Posterior cingulate gyrus (tissue), 11 donors: ENCODE results near the gene PI16.
A peak's percentile ranks its signal among the peaks of the same experiment; 100 is the strongest.
"Not testable (repeated sequence)": the region's sequence is repeated elsewhere in the genome, so short reads cannot be mapped to it uniquely, and the experiment has no call there.

ENCODE experiments used
- DNase-seq, 10 donors: peaks; one replicate each; pipeline versions ENCODE4 v3.0.0 to v3.0.0-alpha.2; 2020 to 2021; ENCODE audit warnings: mixed read lengths in 3 of 10
- intact Hi-C: fragments of 100-400 bp; cut with DNase I; formaldehyde crosslinking; loops from one replicate; pipeline ENCODE4 v1.15.1; 2023

Gene PI16

DNA sequence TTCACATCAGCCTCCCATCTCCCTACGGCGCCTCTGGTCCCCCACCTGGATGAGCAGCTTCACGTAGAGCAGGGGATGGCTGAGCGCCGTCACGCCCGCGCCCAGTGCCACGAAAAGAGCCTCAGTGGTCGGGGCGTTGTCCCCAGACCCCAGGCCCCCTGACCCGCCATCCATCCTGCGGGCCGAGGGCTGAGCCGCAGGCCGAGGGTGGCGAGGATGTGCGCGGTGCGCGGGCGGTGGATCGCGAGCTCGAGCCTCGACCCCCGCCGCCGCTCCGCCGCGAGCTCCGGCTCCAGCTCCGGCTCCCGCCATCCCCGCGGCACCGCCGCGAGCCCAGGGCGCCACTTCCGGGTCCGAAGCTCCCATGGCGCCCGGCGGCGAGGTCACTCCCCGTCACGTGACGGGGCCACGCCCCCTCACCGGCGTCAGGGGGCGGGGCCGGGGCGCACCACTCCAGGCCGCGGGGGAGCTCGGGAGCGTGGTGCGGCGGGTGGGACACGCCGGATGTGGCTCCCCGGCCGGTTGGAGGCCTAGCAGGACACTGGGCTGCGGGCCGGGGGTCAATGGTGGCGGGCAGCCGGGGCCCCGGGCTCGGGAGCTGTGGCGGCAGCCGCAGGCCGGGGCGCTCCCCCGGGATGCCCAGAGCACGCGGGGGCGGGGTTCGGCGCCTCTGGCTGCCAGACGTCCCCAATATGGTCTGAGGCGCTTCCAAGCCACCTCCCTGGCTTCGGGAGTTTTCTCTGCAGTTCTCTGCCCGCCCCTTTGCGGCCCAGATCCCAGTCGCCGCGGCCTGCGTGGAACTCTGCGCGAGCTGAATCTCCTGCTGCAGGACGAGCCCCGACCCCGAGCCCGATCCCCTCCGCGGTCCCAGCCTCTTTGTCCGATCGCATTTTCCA lies 31.5 kb downstream of the PI16 start, which contains the start of gene MTCH1:
Gene MTCH1, minus strand, starts transcription at position 389 of the 896 bp plus-strand sequence. Its CDS starts 23 bp downstream, at position 366.
- DNase-seq: peak; percentile 84 to 99 (median 89)
- intact Hi-C loops: loop anchor here (1.0 to 10.0 kb wide), 2 partner anchors 186 to 221 kb away; no protein-coding TSS in a partner anchor

DNA sequence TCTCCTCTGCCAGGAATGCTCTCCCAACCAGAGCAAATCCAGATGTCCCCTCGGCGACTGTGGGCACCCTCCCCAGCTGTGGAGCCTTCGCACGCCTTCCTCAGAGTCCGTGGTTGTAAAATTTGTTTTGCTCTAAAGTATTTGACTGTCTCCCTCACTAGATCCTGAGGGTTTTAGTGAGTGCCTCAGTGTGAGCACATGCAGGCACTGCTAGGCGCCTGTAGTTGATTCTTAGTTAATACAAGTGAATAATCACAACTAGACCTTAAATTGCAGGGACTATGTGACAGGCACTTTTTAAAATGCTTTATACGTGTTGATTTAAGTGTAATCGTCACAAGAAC lies 32.1 kb downstream of the PI16 start:
- DNase-seq: no peak
- intact Hi-C loops: loop anchor here (1.0 to 10.0 kb wide), 2 partner anchors 186 to 222 kb away; no protein-coding TSS in a partner anchor

DNA sequence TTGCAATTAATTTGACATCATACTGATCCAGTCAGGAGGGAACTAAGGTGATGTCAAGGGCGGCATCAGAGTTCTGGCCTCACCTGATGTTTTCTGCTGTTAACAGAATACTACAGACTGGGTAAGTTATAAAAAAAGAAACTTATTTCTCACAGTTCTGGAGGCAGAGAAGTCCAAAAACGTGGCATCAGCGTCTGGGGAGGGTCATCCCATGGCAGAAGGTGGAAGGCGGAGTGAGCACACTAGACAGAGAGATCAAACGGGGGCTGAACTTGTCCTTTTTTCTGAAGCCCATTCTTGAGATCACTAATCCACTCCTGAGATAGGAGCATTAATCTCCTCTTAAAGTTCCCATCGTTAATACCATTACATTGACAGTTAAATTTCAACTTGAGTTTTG lies 34.7 kb downstream of the PI16 start:
- peak in 3 of 10 donors; percentile 3 to 24 (median 8) for DNase-seq
- intact Hi-C loops: loop anchor here (10.0 kb wide), 1 partner anchor 224 kb away; no protein-coding TSS in a partner anchor

DNA sequence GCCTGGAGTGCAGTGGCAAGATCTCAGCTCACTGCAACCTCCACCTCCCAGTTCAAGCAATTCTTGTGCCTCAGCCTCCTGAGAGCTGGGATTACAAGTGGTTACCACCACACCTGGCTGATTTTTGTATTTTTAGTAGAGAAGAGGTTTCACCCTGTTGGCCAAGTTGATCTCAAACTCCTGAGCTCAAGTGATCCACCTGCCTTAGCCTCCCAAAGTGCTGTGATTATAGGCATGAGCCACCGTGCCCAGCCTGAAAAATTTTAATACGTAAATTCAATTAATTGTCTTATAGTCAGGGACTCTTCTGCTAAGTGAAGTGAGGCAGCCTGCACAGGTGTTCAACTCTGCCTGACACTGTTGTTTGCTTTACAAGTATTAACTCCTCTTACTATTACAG lies 35.9 kb downstream of the PI16 start:
- peak in 1 of 10 donors; percentile 7 for DNase-seq
- intact Hi-C loops: not testable (repeated sequence)

DNA sequence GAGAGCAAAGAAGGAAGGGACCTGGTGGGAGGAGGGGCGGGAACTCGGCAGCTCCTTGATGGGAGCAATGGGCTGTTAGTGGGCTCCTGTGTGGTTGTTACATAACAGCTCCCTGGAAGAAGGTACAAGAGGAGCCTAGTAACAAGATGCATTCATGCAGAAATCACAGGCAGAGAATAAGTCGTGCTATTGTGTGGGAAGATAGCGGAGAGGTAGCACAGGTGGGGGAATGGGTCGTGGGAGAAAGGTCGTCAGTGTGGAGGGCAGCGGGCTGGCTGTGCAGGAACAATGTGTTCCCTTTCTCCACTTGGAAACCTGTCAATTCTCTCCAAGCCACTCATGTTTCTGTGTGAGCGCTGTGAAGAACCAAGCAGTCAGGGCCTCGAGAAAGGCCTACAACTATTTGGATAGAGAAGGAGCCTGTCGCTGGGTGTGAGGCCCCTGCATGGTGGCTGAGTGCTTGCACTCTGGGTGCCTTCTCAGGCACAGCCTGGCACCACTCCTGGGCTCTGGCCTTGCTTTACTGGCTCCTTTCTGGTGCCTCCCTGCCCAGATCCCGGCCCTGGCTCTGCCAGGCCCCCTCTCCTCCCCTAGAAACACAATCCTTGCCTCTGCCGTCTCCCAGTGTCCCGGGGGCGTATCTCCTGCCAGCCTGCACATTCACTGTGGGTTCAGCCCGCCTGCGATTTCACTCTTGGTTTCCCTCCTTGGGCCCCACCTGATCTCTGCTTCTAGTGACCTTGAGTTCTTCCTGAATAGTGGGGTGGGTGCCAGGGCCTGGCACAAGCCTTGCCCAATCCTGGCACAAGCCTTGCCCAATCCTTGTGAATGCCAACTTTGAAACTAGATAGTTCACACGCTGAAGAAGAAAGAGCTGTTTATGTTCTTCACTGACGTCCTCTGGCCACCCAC lies 43.5 kb downstream of the PI16 start:
- intact Hi-C loops: no loop called here
- DNase-seq: peak in 8 of 10 donors; percentile 39 to 89 (median 55)

DNA sequence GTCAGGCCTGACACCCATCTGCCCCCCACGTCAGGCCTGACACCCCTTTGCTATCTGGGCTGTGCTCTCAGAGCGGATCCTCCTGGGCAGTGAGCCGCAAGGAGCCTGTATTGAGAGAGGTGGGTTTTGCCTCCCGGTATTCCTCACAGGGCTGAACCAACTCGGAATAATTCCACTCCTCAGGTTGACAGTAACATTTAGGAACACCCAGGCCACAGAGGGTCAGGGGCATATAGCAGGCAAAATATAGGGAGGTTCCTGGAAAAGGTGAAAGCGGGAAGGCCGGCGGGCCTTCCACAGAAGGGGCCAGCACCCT lies 44.1 kb downstream of the PI16 start:
- DNase-seq: peak in 1 of 10 donors; percentile 81
- intact Hi-C loops: no loop called here

DNA sequence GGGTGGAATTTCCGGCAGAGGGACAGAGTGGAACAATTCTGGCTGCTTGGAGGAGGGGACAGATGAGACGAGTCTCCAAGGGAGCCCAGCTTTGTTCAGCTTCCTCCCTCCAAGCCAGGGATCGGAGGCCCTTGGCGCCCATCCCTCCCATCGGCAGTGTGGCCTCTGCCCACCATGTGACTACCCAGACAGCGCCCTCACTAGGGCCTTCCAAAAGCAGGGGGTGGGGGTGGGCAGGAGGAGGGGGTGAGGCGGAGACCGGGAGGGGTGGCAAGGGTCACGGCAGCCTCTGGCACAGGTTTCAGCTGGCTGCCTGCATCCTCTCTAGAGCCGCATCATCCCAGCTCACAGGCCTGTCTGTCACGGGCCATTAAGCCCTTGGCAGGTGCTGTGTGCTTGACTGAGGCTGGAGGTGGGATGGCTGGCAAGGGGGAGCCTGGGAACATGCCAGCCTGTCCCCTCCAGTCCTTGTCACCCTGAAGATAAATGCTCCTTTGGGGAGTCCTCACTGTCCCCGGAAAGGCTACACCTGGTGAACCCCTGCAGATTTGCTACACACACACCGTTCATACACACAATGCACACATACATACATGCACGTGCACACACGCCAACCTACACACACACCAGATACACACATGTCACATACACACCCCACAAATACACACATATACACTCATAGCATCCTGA lies 44.7 kb downstream of the PI16 start:
- DNase-seq: peak in 3 of 10 donors; percentile 37 to 83 (median 50)
- intact Hi-C loops: no loop called here

DNA sequence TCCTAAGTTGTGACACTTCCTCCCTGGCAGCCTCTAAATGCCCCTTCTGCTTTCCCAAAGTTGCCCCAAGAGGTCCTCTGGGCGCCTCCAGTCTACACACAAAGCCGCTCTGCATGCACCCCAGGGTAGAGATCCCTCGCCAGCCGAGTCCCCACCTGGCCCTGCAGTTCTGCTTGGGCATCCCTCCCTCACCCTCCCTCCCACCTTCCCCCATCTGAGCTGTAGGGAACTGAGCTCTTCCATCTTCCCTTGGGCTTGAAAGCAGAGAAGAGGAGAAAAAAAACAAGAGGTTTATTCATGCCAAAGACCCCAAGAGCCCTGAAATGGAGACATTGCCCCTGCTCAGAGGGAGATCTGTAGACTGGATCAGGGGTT lies 45.2 kb downstream of the PI16 start:
- DNase-seq: peak in 1 of 10 donors; percentile 11
- intact Hi-C loops: no loop called here

DNA sequence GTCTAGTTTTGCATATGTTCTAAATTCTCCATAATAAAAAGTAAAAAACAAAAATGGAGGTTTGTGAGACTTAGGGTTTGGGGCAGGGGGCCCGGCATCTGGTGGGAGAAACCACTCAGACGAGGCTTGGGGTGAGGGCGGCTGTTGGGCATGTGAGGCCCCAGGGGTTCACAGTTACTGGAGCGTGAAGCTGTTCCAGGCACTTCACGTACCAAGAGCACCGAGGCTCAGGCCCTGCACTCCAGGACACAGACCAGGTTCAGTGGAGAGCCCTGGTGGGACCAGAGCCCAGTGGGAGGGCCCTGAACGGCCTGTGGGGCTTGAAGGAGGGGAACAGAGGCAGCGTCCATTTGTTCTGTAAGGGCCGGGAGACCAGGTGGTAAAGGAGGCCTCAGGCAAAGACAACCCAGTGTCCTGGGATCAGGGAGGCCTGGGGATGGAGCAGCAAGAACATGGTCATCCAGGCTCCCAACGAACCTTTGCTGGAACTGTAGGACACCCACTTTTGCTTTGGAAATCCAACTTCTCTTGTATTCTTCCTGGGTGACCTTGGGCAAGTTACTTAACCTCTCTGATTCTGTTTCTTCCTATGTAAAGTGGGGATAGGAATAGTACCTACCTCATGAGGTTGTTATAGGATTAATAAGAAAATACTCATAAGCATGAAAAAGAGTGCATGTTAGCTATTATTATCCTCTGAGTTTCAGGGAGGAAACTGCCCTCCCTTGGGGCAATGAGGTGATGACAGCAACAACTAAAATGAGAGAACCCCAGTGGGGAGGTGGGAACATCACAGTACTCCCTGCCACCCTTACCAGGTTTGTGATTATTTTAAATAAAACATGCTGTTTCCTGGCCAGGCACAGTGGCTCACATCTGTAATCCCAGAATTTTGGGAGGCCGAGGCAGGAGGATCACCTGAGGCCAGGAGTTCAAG lies 49.8 kb downstream of the PI16 start:
- intact Hi-C loops: no loop called here
- peak in 3 of 10 donors; percentile 54 to 66 (median 56) for DNase-seq

DNA sequence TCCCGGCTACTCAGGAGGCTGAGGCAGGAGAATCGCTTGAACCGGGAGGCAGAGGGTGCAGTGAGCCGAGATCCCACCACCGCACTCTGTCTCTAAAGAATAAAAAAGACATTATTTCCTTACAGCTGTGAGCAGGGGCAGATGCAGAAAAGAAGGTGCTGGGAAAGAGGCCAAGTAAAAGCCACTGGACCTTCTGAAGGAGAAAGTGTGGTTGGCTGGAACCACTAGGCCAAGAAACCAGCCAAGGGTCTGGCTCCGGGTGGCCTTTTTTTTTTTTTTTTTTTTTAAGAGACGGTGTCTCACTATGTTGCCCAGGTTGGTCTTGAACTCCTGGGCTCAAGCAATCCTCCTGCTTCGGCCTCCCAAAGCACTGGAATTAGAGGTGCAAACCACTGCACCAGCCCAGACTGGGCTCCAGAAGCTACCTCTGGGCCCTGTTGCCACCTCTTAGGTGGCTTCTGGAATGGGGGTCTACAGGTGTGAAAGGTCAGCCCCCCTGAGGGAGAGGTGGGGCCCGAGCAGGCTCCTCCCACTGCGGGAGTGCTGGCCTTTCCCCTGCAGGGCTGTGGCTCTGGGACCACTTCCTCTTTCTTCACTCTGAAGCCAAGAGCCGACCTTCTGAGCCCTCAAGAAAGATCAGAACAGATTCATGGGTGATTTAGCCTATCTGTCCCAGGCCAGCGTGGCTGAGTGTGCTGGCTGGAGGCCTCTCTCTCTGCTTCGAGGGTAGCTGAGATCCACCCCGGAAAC lies 50.7 kb downstream of the PI16 start, which contains the start of gene FGD2:
Gene FGD2, plus strand, starts transcription at position 595 of the 750 bp plus-strand sequence. CDS start 163 bp downstream, outside the sequence.
- DNase-seq: peak in 3 of 10 donors; percentile 31 to 63 (median 47)
- intact Hi-C loops: no loop called here

DNA sequence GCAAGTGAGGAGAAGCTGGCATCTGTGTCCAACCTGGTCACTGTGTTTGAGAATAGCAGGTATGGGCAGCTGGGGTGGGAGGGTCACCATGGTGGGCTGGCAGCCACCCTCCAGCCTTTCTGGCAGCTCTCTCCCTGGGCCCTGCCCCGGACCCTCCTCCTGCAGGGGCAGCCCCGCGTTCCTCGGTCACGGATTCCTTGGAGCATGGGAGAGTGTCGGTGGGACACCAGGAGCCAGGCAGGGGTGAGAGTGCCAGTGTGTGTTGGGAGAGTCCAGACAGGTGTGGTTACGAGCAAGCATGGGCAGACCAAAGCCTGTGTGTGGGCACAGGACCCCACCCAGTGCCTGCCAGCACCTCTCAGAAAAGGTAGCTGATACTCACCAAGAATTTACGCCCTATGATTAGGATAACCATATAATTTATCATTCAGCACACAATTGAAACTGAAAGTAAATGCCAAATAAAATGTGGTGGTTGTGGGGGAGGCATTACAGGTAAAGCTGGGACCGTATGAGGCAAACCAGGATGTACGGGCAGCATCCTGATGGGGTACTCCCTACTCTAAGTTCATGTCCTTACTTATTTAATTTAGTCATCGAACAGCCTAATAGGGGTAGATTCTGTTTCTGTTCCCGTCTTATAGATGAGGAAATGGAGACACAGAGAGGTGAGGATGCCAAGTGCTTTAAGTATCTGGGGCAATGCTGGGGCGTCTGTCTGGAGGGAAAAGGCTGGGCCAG lies 51.5 kb downstream of the PI16 start:
- DNase-seq: peak in 2 of 10 donors; percentile 51 to 75
- intact Hi-C loops: no loop called here

DNA sequence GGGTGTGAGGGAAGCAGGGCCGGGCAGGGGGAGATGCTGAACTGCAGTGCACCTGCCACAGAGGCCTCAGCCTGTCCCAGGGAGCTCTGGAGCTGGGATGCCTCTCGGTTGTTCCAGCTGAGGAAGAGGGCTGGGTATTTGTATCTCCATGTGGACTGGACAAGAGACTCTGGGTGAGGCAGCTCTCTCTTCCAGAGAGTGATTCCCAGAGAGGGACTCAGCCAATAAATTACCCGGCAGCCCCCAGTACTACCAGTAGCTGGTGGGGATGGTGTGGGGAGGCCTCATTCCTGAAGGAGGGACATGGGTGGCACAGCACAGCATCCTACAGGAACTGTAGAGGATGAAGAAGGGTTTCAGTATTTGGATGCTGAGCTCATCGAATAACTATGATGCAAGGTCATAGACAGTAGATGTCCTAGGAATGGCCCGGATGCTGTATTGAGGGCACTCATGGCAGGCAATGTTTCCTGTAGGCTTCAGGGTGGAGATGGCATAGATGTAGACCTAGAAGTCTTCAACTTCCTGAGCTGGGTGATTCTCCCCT lies 52.3 kb downstream of the PI16 start:
- intact Hi-C loops: no loop called here
- DNase-seq: peak in 2 of 10 donors; percentile 22 to 52

DNA sequence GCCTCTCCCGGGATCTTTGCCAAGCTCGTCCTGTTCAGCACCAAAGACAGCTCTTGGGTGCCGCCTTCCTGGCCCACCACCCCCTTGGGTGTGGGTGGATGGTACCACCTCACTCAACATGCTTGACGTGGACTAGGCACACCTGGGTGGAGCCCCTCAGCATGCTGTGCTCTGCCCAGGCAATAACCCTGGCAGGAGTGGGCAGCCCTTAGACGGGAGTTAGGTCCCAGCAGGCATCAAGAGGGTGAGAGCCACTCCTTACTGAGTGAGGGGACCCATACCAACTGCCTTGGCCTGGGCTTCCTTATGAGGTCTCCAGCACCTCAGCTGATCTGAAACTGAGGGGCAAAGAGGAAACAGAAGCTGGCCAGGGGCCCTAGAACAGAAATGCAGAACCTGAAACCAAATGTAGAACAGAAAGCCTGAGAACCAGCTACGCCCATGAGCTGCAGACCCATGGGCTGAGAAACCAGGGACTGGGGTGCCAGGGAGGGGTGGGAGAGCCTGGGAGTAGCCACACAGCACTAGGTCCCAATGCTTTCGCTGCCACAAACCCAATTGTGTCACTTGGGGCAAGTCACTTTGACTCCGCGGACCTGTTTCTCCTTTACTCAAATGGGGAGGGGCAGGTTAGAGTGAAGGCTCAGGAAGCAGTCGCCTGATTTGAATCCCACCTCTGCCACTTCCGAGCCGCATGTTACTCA lies 53.0 kb downstream of the PI16 start:
- peak in 3 of 10 donors; percentile 45 to 72 (median 59) for DNase-seq

DNA sequence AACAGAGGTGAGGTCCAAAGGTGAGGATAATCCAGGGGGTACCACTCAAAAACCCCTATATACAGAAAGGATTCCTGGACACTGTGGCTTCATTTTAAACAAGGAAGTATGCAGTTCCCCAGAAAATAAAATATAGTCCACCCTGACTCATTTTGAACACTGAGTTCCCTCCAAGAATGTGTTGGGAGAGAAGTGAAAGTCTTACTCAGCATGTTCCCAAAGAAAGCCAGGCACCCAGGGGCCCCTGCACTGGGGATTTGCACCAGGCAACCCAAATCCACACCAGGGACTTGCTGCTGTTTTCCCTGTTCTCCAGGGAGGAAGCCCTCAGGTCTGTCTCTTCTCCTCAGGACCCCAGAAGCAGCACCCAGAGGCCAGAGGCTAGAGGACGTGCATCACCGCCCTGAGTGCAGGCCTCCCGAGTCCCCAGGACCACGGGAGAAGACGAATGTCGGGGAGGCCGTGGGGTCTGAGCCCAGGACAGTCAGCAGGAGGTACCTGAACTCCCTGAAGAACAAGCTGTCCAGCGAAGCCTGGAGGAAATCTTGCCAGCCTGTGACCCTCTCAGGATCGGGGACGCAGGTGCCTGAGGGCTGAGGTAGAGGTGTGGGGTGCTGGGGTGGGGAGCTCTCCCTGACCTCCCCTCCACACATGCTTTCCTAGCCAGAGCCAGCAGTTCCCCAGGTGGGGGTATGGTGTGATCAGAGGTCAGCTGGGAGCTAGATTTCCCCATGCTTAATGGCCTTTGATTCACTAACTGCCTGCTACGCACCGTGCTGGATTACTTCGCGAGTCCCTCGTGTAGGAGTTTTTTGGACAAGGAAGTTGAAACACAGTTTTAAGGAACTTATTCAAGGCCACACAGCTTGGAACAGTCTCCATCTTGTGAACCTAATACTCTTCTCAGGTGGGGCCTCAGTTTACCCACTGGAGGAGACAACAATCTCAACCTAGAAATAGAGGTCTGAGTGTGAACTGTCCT lies 54.2 kb downstream of the PI16 start:
- intact Hi-C loops: no loop called here
- peak in 2 of 10 donors; percentile 57 to 74 for DNase-seq

More for the DNA sequence above, 53.0 kb downstream of the PI16 start:
- intact Hi-C loops: no loop called here

DNA sequence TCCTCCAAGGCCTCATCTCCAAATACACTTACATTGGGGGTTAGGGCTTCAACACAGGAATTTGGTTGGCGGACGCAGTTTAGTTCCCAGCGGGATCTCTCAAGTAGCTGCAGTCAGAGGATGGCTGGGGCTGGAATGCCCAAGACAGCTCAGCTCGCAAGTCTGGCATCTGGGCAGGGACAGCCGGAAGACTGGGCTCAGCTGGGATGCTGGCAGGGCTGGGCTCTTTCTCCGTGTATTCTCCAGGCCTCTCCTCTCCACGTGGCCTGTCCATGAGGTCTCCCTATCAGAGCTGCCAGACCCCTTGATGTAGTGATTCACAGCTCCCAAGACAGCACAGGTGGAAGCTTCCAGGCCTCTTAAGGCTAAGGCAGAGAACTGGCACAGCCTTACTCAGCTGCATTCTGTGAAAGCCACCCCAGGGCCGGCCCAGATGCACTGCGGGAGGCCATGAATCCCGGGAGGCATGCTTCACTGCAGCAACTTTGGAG lies 55.9 kb downstream of the PI16 start:
- intact Hi-C loops: no loop called here

More for the DNA sequence above, 55.9 kb downstream of the PI16 start:
- peak in 2 of 10 donors; percentile 59 to 73 for DNase-seq
